CD4-positive, alpha-beta T cell treated with Interleukin-6 for 4 hours (primary cell): ENCODE measurements around the gene C5AR2.
A peak's percentile ranks its signal among the peaks of the same experiment; 100 is the strongest.
"Not testable (repeated sequence)": the region's sequence is repeated elsewhere in the genome, so short reads cannot be mapped to it uniquely, and the experiment has no call there.

Experiments used
- DNase-seq: peaks from one replicate; pipeline ENCODE4 v3.0.0-alpha.2; 2020; ENCODE audit warnings: mixed read lengths

The C5AR2 gene

DNA sequence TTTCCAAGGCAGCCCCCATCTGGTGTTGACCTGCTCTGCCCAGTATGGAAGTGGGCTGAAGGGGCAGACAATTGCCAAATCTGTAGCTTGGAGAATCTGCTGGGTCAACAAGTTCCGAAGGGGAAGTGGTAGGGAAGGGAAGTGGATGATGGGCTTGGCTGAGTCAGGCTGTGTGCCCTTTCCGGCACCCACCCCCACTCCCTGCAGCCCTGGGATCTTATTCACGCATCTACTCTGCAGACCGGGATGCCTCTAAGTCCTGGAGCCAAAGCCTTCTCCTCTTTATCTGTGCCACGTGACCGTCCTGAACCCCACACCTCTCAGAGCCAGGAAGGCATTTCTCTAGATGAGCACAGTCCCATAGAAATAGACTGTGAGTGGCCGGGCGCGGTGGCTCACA lies 7.5 kb upstream of the C5AR2 start:
- DNase-seq: no peak

DNA sequence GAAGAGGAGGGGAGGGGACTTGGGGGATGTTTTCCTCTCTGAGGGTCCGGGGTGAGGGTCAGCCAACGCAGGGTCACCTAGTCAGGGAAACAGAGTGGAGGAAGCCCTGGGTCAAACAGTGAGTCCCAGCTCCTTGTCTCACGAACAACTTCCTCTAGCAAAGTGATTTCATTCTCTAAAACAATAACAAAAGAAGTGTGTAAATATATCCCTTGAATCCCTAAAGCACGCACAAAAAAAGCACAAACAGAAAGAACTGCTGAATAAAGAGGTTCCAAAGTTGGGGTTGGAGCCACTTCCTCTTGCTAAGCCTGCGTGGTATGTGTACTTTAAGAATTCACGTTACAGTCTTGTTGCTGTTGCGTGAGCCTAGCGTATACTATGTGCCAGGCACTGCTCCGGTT lies 1.5 kb upstream of the C5AR2 start:
- no peak for DNase-seq

- DNase-seq: no peak
These were observed 485 bp upstream of the C5AR2 start for GRCh38 chr19:47331490-47331889.

- DNase-seq: peak; percentile 40
These were observed 5.1 kb downstream of the C5AR2 start for GRCh38 chr19:47336765-47337718.

GRCh38 chr19:47339196-47339880 lies 7.4 kb downstream of the C5AR2 start:
- no peak for DNase-seq

GRCh38 chr19:47340477-47341208 lies 8.7 kb downstream of the C5AR2 start:
- no peak for DNase-seq

GRCh38 chr19:47341734-47342133 lies 9.8 kb downstream of the C5AR2 start:
- DNase-seq: no peak

- DNase-seq: no peak
These were observed 11.3 kb downstream of the C5AR2 start for GRCh38 chr19:47343194-47343802.

DNA sequence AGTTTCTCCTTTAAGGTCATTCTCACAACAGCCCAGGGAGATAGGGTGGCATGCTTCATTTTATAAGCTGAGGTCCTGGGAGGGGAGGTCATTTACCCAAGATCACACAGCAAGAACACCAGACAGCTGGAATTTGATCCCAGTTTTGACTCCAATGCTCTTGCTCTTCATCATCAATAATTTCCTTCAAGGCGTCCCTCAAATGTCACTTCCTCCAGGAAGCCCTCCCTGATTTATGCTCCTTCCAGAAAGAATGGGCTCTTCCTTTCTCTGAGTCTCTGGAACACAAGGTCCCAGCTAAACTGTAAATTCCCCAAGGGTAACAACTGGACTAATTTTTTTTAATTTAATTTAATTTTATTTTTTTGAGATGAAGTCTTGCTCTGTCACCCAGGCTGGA lies 12.4 kb downstream of the C5AR2 start:
- no peak for DNase-seq

DNA sequence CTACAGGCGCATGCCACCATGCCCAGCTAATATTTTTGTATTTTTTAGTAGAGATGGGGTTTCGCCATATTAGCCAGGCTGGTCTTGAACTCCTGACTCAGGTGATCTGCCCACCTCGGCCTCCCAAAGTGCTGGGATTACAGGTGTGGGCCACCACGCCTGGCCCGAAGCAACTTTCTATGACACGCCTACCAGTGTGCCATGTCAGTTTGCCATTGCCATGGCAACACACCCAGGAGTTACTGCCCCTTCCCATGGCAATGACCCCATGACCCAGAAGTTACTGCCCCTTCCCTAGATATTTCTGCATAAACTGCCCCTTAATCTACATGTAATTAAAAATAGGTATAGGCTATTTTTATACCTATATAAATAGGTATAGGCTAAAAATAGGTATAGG lies 14.0 kb downstream of the C5AR2 start:
- DNase-seq: not testable (repeated sequence)

- DNase-seq: peak; percentile 99
These were observed 17.1 kb downstream of the C5AR2 start, which contains the start of gene DHX34 for GRCh38 chr19:47348819-47349795. DHX34 (plus strand) TSS chr19:47349315; CDS start chr19:47353031, 3,716 bp downstream.

DNA sequence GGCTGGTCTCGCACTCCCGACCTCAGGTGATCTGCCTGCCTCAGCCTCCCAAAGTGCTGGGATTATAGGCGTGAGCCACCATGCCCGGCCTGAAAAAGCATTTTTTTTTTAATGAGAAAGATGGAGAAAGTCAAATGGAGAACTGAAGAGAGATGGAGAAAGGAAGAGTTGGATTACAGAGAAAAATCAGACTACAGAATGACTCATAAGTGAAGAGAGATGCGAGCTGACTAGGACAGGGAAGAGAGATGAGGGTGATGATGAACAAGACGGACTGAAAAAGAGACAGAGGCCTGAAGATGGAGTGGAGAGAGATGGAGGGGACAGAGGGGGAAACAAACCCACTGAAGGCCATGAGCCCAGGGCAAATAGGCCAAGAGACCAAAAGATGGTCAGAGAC lies 18.7 kb downstream of the C5AR2 start:
- no peak for DNase-seq

GRCh38 chr19:47351548-47351947 lies 19.6 kb downstream of the C5AR2 start:
- DNase-seq: no peak

DNA sequence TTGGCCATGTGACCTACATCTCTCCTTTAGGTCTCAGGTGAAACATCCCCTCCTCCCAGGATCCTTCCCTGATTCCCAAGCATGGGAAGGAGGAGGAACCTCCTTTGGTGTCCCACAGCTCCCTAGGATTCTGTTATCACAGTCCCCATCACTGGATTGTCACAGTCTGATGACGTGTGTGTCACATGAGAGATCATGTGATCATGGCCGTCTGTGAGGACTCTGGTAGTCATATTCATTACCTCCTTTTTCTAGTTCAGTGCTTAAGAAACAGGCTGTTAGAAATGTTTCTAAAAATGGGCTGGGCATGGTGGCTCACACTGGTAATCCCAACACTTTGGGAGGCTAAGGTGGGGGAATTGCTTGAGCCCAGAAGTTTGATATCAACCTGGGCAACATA lies 20.1 kb downstream of the C5AR2 start:
- DNase-seq: no peak

DNA sequence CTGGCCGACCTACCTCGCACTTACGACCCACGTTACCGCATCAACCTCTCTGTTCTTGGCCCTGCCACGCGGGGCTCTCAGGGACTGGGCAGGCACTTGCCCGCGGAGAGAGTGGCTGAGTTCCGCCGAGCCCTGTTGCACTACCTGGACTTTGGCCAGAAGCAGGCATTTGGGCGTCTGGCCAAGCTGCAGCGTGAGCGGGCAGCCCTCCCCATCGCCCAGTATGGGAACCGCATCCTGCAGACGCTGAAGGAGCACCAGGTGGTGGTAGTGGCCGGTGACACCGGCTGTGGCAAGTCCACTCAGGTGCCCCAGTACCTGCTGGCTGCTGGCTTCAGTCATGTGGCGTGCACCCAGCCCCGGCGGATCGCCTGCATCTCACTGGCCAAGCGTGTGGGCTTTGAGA lies 21.3 kb downstream of the C5AR2 start:
- no peak for DNase-seq

GRCh38 chr19:47356900-47357299 lies 24.9 kb downstream of the C5AR2 start:
- DNase-seq: no peak

GRCh38 chr19:47357788-47358680 lies 26.1 kb downstream of the C5AR2 start:
- no peak for DNase-seq

DNA sequence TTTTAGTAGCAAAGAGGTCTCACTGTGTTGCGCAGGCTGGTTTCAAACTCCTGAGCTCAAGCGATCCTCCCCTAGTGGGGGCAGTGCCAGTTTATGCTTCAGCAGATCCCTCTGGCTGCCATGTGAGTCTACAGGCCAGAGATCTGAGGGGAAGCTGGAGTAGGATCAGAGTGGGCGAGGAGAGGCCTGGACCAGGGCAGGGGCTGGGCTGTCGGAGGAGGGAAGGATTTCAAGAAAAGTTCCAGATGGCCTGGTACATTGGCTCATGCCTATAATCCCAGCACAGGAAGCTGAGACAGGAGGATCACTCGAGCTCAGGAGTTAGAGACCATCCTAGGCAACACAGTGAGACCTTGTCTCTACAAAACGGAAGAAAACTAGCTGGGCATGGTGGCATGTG lies 27.0 kb downstream of the C5AR2 start:
- DNase-seq: no peak

GRCh38 chr19:47362321-47362720 lies 30.3 kb downstream of the C5AR2 start:
- no peak for DNase-seq

- no peak for DNase-seq
These were observed 32.0 kb downstream of the C5AR2 start for GRCh38 chr19:47363758-47364531.
